K562 (cell line): ENCODE results near the gene RBMS3. TPM values are rescaled to one million over a fixed set of nuclear protein-coding genes. Genes with fewer than 3 reads are reported as not detected.

Source experiments
- ATAC-seq: fragments of 200-7000 bp; cut with Tn5 transposase; 3 replicates; pipeline ENCODE4 v1.9.1; 2020; ENCODE audit warnings: moderate library complexity
- BruUV-seq: library from RNA; stranded (reverse); fragments of 400-500 nt; replicated peaks from 2 replicates; lab custom pipeline; 2021; lab: Mats Ljungman, UMichigan
- CTCF ChIA-PET: fragments of 300-600 bp; formaldehyde crosslinking; extraction: SDS; loops from one replicate; lab custom pipeline; 2021; ENCODE audit warnings: low intra/inter-chr PET ratio; lab: Yijun Ruan, JAX
- POLR2A ChIA-PET: fragments of 300-600, 350-650 bp; sonication (Branson Sonifier 250); formaldehyde crosslinking; extraction: SDS; loops from one replicate; lab custom pipeline; 2021; ENCODE audit warnings: antibody characterized with exemption, inconsistent platforms; lab: Yijun Ruan, JAX
- DNase-seq, 4 experiments: peaks; one replicate each; pipeline versions ENCODE4 v3.0.0 to v3.0.0-alpha.2; 2011 to 2018; ENCODE audit warnings: low spot score in 3 of 4, mixed read lengths in 3 of 4; ENCODE audit errors: extremely low read depth in 1 of 4
- FAIRE-seq: peaks from 2 replicates; lab custom pipeline; 2011; peaks lifted over from hg19 to GRCh38; lab: Jason Lieb, UNC
- H2AFZ ChIP-seq: 2 replicates; pipeline ENCODE4 v1.6.0; 2011; ENCODE audit warnings: low read depth, low read length, control low read depth, inconsistent platforms
- H3K27ac ChIP-seq: fragments of 200-600 bp; 3 replicates; pipeline ENCODE4 v1.8.0; 2011; ENCODE audit warnings: low read depth, mild to moderate bottlenecking, control low read depth, inconsistent platforms, low read length, moderate library complexity, mixed read lengths; ENCODE audit errors: extremely low read depth
- H3K27me3 ChIP-seq, 2 experiments: fragments of 300-600 bp in 1 of 2; 2 replicates in 1 of 2; 3 replicates in 1 of 2; pipeline versions ENCODE4 v1.6.0 to v1.8.0; 2011; ENCODE audit warnings: inconsistent platforms in 2 of 2, low read length in 2 of 2, mild to moderate bottlenecking in 1 of 2, mixed read lengths in 1 of 2, moderate library complexity in 1 of 2; ENCODE audit not compliant: control insufficient read depth in 2 of 2, insufficient read depth in 2 of 2
- H3K36me3 ChIP-seq: fragments of 300-600 bp; 3 replicates; pipeline ENCODE4 v1.8.0; 2011; ENCODE audit warnings: mild to moderate bottlenecking, low read length, inconsistent platforms; ENCODE audit not compliant: control insufficient read depth, insufficient read depth
- H3K4me1 ChIP-seq, 2 experiments: fragments of 200-600 bp in 1 of 2; replicated peaks in 1 of 2; 2 replicates in 1 of 2; 3 replicates in 1 of 2; pipeline versions ENCODE4 v1.5.1 to v1.8.0; 2011; ENCODE audit warnings: inconsistent platforms in 2 of 2, low read length in 2 of 2, mild to moderate bottlenecking in 1 of 2, mixed read lengths in 1 of 2, moderate library complexity in 1 of 2; ENCODE audit not compliant: control insufficient read depth in 2 of 2, insufficient read depth in 2 of 2
- H3K4me2 ChIP-seq: 2 replicates; pipeline ENCODE4 v1.6.1; 2011; ENCODE audit warnings: low read length, control low read depth, inconsistent platforms, mixed read lengths; ENCODE audit not compliant: insufficient read depth
- H3K4me3 ChIP-seq: fragments of 200-600 bp; sonication (generic), shearing (Covaris generic); 2 replicates; pipeline ENCODE4 v1.5.1; 2016; ENCODE audit warnings: control low read depth, inconsistent platforms
- H3K79me2 ChIP-seq: fragments of 200-600 bp; 3 replicates; pipeline ENCODE4 v1.8.0; 2011; ENCODE audit warnings: low read length, inconsistent platforms; ENCODE audit not compliant: control insufficient read depth, insufficient read depth
- H3K9ac ChIP-seq, 2 experiments: 2 replicates each; pipeline versions ENCODE4 v1.6.0 to v1.6.1; 2011; ENCODE audit warnings: low read depth in 2 of 2, low read length in 2 of 2, control low read depth in 1 of 2, inconsistent platforms in 1 of 2, mild to moderate bottlenecking in 1 of 2, mixed read lengths in 1 of 2; ENCODE audit not compliant: insufficient read depth in 1 of 2
- H3K9me1 ChIP-seq: one replicate; pipeline ENCODE4 v1.6.0; 2011; ENCODE audit warnings: inconsistent platforms, mild to moderate bottlenecking, low read length, moderate library complexity; ENCODE audit not compliant: control insufficient read depth, insufficient read depth
- H3K9me3 ChIP-seq: replicated peaks from 2 replicates; pipeline ENCODE4 v1.5.1; 2011; ENCODE audit warnings: low read depth, low read length, inconsistent platforms; ENCODE audit not compliant: control insufficient read depth, insufficient read depth
- H4K20me1 ChIP-seq: replicated peaks from 2 replicates; pipeline ENCODE4 v1.6.1; 2011; ENCODE audit warnings: low read length, inconsistent platforms, mixed read lengths; ENCODE audit not compliant: control insufficient read depth, insufficient read depth
- HLTF ChIP-seq: fragments of 450-650 bp; IDR thresholded peaks from 2 replicates; pipeline ENCODE4 v1.6.1; 2016
- MLLT1 ChIP-seq, 2 experiments: fragments of 450-650 bp; IDR thresholded peaks; 2 replicates each; pipeline ENCODE4 v1.6.1; 2016
- PATZ1 ChIP-seq: fragments of 250-450 bp; sonication (Bioruptor Pico); IDR thresholded peaks from 2 replicates; pipeline ENCODE4 v1.5.0; 2020; ENCODE audit warnings: mild to moderate bottlenecking, borderline replicate concordance
- ZNF280A ChIP-seq: fragments of 450-650 bp; IDR thresholded peaks from 2 replicates; pipeline ENCODE4 v1.6.1; 2018; ENCODE audit warnings: mild to moderate bottlenecking, low read depth; ENCODE audit not compliant: partially characterized antibody
- ZSCAN32 ChIP-seq: fragments of 450-650 bp; formaldehyde crosslinking; IDR thresholded peaks from 2 replicates; pipeline ENCODE4 v1.4.0; 2020; ENCODE audit warnings: mild to moderate bottlenecking, moderate library complexity
- WGBS: fragments of 100-300 bp; shearing (Covaris generic); methylation state at CpG from one replicate; pipeline ENCODE4 v1.1.6; 2016; ENCODE audit warnings: low coverage, mixed read lengths; ENCODE audit not compliant: insufficient coverage; ENCODE audit errors: missing lambda C conversion rate; 5-methylcytosine and 5-hydroxymethylcytosine counted together
- in situ Hi-C: fragments of 300-500 bp; cut with MboI; formaldehyde crosslinking; loops from 4 replicates; pipeline ENCODE4 v1.15.0; 2018; ENCODE audit warnings: inconsistent platforms, mixed read lengths
- intact Hi-C: fragments of 100-400 bp; cut with micrococcal nuclease; formaldehyde crosslinking; loops from 2 replicates; pipeline ENCODE4 v1.14.2; 2022
- polyA plus RNA-seq, 8 experiments: library from polyadenylated mRNA; depleted of rRNA in 4 of 8; stranded (reverse) in 5 of 8; unstranded in 3 of 8; fragments of >200 nt; fragmentation: Nextera tagmentation in 2 of 8; fragmentation: Illumina TruSeq in 1 of 8; extraction: Ambion mirVana in 2 of 8; extraction: Trizol in 1 of 8; gene quantifications; 2 replicates each; pipeline versions ENCODE4 v1.2.1 to v1.2.3, GENCODE V29; 2011 to 2014; ENCODE audit warnings: inconsistent platforms in 1 of 8, missing spikeins in 1 of 8
- total RNA-seq, 7 experiments: library from RNA; depleted of rRNA in 6 of 7; stranded (reverse); fragments of >200 nt in 6 of 7; fragmentation: Illumina TruSeq in 2 of 7; extraction: Trizol in 2 of 7; gene quantifications; 2 replicates each; pipeline versions ENCODE4 v1.2.1 to v1.2.3, GENCODE V29; 2011 to 2021; ENCODE audit warnings: low replicate concordance in 1 of 7
- TF ChIP-seq, protein P1 (sequence below): sonication (generic); formaldehyde crosslinking; IDR thresholded peaks from 2 replicates; pipeline ENCODE4 v1.8.0; 2022; ENCODE audit warnings: mild to moderate bottlenecking, missing genetic modification reagents
- TF ChIP-seq, protein P2 (sequence below): fragments of 250-450 bp; sonication (Bioruptor Pico); IDR thresholded peaks from 2 replicates; pipeline ENCODE4 v1.4.0; 2020

The RBMS3 gene
- total and polyA plus RNA-seq, 9 of the 15 experiments (the other 6 are each of a cell fraction or from before 2014, with no cell fraction given): 0.20 TPM; not detected in 8

DNA sequence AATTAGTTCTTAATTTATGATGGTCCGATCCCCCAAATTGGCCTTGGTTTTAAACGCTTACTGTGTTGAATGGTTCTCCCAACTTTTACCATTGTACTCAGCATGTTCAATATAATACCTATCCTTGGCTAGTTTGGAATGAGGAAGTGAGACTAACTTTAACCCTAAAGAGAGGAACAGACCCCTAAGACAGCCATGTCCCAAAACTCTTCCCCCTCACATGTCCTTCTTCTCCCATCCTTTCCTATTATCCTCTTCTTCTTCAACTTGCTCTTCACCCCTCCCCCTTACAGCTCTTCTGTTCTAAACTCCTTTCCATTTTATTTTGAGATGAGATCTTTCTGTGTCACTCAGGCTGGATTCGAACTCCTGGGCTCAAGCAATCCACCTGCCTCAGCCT is 116.5 kb downstream of the RBMS3 start (continued):
- TF ChIP-seq MLLT1 (IDR thresholded peaks at IDR 0.05) (no peak), ZNF280A (no peak)
- TF ChIP-seq, protein P1, sequence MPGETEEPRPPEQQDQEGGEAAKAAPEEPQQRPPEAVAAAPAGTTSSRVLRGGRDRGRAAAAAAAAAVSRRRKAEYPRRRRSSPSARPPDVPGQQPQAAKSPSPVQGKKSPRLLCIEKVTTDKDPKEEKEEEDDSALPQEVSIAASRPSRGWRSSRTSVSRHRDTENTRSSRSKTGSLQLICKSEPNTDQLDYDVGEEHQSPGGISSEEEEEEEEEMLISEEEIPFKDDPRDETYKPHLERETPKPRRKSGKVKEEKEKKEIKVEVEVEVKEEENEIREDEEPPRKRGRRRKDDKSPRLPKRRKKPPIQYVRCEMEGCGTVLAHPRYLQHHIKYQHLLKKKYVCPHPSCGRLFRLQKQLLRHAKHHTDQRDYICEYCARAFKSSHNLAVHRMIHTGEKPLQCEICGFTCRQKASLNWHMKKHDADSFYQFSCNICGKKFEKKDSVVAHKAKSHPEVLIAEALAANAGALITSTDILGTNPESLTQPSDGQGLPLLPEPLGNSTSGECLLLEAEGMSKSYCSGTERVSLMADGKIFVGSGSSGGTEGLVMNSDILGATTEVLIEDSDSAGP (CRISPR knock-in tag): no peak

DNA sequence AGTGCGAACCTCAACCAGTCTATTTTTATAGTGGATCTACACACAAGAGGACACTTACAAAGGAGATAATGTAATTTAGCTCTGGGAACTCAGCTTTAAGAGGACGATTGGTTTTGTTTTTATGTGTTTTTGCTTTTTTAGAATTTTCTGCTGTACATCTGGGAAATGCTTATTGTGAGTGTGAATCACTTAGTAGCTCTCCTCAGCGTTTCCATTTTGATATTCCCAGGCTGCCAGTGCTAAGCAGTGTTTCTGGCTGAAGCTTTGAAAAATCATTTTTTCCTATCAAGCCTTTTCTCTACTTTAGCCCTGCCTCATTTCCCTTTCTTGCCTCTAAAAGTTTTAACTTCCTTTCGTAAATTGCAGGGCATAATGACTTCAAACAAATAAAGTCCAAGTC is 117.9 kb downstream of the RBMS3 start:
- Histone ChIP-seq H3K4me3 (no peak overlapping the region), H3K4me1 (no peaks in the 10 kb centered on the region), H3K9me3 (0 out of 2 replicates have a peak, but pooled peaks cover 2% of the 10 kb centered on the region), H3K4me2 (no peak overlapping the region), H3K36me3 (no peaks in the 10 kb centered on the region), H3K9ac (no peak overlapping the region), H3K79me2 (no peaks in the 10 kb centered on the region), H4K20me1 (no peaks in the 10 kb centered on the region), H2AFZ (no peak overlapping the region), H3K27ac (no peak overlapping the region), H3K27me3 (no peaks in the 10 kb centered on the region), H3K9me1 (no peaks in the 10 kb centered on the region)
- no TSS peak for BruUV-seq
- ChIA-PET CTCF (no interaction called here), POLR2A (no interaction called here)
- in situ Hi-C loops: no loop called here
- no peak for ATAC-seq
- FAIRE-seq: no peak
- WGBS: 0% methylated on average over 4 of the region's 4 CpGs
- TF ChIP-seq PATZ1 (CRISPR knock-in tag) (no peak), ZSCAN32 (no peak), HLTF (no peak)
- TF ChIP-seq, protein P2, sequence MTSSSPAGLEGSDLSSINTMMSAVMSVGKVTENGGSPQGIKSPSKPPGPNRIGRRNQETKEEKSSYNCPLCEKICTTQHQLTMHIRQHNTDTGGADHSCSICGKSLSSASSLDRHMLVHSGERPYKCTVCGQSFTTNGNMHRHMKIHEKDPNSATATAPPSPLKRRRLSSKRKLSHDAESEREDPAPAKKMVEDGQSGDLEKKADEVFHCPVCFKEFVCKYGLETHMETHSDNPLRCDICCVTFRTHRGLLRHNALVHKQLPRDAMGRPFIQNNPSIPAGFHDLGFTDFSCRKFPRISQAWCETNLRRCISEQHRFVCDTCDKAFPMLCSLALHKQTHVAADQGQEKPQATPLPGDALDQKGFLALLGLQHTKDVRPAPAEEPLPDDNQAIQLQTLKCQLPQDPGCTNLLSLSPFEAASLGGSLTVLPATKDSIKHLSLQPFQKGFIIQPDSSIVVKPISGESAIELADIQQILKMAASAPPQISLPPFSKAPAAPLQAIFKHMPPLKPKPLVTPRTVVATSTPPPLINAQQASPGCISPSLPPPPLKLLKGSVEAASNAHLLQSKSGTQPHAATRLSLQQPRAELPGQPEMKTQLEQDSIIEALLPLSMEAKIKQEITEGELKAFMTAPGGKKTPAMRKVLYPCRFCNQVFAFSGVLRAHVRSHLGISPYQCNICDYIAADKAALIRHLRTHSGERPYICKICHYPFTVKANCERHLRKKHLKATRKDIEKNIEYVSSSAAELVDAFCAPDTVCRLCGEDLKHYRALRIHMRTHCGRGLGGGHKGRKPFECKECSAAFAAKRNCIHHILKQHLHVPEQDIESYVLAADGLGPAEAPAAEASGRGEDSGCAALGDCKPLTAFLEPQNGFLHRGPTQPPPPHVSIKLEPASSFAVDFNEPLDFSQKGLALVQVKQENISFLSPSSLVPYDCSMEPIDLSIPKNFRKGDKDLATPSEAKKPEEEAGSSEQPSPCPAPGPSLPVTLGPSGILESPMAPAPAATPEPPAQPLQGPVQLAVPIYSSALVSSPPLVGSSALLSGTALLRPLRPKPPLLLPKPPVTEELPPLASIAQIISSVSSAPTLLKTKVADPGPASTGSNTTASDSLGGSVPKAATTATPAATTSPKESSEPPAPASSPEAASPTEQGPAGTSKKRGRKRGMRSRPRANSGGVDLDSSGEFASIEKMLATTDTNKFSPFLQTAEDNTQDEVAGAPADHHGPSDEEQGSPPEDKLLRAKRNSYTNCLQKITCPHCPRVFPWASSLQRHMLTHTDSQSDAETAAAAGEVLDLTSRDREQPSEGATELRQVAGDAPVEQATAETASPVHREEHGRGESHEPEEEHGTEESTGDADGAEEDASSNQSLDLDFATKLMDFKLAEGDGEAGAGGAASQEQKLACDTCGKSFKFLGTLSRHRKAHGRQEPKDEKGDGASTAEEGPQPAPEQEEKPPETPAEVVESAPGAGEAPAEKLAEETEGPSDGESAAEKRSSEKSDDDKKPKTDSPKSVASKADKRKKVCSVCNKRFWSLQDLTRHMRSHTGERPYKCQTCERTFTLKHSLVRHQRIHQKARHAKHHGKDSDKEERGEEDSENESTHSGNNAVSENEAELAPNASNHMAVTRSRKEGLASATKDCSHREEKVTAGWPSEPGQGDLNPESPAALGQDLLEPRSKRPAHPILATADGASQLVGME (CRISPR knock-in tag): no peak
- DNase-seq: no peak
- intact Hi-C loops: no loop called here
